GM18508 (cell line): ENCODE measurements around the gene RARG.
A peak's percentile ranks its signal among the peaks of the same experiment; 100 is the strongest.
"Not testable (repeated sequence)": the region's sequence is repeated elsewhere in the genome, so short reads cannot be mapped to it uniquely, and the experiment has no call there.

Experiments used
- ATAC-seq: cut with Tn5 transposase; IDR thresholded peaks from one replicate; pipeline ENCODE4 v1.9.1; 2021; ENCODE audit warnings: moderate number of reproducible peaks; ENCODE audit not compliant: insufficient read depth, unreplicated experiment

RARG gene

DNA sequence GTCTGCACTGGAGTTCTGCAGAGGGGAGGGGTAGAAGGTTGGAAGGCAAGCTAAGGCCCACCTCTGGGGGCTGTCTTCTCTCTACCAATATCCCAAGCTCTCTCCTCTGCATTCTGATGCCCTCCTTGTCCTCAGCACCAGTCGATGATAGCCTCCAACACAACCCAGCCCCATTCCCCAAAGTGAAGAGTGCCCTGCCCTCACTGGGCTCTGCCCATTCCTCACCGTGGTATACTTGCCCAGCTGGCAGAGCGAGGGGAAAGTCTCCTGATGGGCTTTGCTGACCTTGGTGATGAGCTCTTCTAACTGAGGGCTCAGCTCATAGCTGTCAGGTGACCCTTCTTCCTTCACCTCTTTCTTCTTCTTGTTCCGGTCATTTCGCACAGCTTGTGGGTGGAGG is 17.8 kb downstream of the RARG start:
- ATAC-seq, result no peak

DNA sequence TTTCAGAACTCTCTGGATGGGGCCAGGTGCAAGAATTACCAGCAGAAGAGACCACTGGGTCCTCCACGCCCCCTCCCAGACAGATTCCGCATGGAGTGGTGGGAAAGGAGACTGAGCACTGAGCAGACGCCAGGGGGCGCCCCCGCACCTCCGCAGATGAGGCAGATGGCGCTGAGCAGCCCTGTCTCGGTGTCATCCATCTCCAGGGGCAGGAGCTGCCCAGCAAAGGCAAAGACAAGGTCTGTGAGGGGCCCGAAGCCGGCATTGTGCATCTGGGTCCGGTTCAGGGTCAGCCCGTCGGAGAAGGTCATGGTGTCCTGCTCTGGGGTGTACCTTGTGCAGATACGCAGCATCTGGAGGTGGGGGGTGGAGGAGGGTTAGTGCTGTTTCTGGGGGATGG is 18.7 kb downstream of the RARG start:
- ATAC-seq, result no peak

DNA sequence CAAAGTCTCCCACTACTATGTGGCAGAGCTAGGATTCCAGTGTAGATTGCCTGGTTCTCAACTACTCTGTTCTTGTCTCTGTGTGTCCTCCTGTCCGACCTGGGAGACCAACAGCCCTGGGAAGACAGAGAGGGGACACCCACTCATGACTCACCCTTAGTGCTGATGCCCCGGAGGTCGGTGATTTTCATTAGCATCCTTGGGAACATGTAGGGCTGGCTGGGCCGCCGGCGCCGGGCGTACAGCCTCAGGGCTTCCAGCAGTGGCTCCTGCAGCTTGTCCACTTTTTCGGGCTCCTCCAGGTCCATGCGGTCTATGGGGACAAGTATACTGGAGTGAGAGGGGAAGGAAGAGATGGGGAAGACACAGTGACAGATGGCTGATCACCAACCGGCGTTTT is 19.1 kb downstream of the RARG start:
- ATAC-seq, result no peak

DNA sequence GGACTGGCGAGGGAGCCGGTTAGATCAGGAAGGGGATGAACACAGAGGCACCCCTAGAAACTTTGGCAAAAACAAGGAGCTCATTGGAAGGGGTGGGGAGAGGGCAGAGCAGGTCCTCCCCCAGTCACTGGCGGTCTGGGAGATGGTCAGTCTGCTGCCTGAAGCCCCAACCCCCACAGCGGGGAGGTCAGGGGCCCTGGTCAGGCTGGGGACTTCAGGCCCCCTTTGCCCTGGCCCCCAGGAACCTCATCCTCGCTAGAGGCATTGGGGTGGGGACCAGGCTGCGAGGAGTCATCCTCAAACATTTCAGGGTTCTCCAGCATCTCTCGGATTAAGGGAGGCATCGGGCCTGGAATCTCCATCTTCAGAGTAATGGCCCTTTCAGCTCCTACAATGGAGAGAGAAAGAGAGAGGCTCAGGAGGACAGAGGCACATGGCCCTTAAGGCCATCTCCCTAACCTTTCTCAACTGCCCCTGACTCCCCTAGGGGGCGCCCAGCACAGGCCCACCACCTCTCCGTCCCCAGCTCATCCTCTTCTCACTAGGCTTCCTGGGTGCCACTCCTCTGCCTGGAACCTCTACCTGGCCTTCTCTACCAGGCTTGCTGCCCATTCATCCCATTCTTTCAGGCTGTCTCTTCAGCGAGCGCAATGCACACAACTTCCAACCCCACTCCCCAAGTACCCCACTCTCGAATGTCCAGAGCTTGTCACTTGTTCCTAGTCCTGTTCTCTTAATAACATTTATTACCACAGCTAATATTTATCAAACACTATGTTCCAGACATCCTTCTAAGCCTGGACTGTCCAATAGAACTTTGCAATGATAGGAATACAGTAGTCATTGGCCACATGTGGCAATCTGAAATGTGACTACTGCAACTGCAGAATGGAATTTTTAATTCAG is 20.3 kb downstream of the RARG start:
- no peak for ATAC-seq

DNA sequence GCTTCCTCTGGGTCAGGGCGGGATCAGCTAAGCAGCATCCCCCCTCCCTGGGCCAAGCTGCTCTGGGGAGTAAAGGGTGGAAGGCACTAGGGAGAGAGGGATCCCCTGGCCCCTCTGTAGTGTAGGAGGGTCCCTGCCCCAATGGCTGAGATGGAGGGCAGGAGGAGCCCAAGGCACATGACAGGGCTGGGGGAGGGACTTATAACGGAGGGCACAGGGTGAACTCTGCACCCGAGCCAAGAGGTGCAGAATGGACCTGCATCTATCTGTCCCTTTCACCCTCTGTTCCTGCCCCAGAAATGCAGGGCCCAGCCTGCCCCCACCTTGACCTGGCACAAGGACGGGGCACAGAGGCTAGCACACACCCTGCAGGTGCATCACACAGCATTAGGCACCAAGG is 21.2 kb downstream of the RARG start:
- ATAC-seq, result no peak

DNA sequence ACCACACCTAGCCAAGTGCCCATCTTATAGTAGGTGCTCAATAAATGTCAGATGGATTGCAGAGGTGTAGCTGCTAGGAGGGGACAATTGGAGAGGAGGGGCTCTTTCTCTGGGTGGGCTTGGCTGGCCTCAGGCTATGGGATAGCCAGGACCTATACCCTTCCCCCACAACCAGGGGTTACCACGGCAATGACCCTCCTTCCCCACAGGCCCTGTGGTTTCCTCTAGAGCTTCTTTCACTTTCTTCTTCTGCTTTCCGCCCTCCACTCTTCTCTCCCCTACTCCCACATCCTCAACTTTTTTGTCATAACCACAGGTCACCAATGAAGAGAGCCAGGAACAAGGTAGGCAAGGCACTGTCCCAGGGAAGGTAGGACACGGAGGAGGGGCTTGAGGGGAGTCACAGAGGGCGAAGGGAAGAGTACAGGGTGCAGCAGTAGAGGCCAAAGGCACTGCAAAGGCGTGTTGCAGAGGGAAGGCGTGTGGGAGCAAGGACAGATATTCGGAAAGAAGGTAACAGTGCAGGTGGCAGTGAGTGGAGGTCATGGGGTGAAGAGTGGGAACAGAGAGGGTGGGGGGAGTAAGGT is 23.0 kb downstream of the RARG start:
- no peak for ATAC-seq

DNA sequence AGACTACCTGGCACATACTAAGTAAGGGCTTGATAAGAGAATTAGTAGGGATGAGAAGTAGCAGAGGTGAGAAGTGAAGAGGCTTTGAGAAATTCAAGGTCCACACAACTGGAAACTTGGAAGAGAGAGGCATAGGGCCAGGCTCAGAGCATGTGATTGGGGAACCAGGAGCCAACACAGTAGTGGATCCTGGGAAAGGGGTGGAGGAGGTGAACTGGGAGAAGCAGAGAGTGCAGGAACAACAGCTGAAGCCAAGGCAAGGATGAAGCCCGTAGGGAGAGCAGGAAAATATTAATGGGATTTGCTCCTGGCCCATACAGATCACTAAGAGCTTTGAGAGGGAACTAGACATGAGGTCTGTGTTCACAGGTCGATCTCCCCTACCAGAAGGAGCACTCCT is 23.6 kb downstream of the RARG start:
- ATAC-seq, result no peak

DNA sequence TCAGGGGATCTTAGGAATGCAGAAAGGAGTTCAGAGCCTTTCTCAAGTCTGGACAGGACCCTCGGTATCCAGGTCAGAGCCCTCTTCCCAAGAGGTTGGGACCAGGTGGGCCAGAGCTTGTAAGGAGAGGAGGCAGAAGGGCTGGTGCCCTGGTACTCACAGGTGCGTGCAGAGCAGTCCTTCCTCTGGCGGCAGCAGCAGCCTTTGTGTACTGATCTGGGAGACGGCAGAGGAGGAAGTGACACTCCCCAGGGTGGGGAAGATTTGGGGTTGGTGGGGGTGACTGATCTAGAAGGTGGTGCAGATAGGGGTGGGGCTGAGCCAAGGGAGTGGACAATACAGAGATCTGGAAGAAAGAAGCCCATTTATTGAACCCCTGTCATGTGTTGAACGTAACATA is 25.0 kb downstream of the RARG start, which contains the start of gene ITGB7:
Gene ITGB7 (minus strand): TSS at position 210 of the 400 bp plus-strand sequence. CDS start 6,808 bp downstream, outside the sequence.
- ATAC-seq, result no peak

DNA sequence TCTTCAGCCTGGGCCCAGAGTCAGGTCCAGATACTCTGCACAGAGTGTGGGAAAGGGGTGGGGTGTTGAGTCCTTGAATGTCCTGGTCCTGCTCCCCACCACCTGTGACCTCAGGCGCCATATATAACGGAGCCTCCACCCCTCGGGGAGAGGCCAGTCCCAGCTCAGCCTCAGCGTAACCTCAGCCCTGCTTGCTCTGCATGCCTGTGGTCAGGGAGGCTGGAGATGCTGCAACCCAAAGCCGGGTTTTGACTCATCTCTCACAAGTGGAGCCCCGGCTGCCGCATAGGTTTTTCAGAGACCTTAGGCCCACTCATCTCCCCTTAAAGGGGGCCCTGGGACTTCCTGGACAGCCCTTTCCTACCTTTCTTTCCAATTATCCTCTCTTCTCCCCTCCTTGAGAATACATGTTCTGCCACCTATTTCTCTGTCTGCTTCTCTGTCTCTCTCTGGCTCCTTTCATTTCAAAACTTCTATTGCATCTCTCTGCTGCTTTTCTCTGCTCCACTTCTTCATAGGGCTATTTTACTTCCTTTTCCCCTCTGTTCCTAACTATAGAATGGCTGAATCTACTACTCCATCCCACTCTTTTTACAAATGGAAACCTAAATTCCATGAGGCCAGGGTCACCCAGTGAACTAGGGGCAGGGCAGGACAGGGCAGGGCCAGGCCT is 26.1 kb downstream of the RARG start:
- peak; percentile 36 for ATAC-seq

DNA sequence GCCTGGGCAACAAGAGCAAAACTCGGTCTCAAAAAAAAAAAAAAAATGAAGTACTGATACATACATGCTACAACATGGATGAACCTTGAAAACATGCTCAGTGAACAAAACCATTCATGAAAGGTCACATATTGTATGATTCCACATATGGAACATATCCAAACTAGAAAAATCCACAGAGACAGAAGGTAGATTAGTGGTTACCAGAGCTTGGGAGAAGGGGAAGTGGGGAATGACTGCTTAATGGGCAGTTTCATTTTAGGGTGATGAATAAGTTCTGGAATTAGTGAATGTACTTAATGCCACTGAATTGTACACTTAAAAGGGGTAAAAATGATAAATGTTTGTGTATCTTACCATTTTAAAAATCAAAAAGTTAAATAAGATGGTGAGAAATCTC is 27.7 kb downstream of the RARG start:
- no peak for ATAC-seq

DNA sequence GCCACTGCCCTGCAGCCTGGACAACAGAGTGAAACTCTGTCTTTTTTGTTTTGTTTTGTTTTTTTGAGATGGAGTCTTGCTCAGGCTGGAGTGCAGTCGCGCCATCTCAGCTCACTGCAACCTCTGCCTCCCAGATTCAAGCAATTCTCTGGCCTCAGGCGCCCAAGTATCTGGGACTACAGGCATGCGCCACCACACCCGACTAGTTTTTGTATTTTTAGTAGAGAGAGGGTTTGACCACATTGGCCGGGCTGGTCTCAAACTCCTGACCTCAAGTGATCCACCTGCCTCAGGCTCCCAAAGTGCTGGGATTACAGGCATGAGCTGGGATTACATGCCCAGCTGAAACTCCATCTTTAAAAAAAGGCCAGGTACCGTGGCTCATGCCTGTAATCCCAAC is 29.7 kb downstream of the RARG start:
- not testable (repeated sequence) for ATAC-seq

DNA sequence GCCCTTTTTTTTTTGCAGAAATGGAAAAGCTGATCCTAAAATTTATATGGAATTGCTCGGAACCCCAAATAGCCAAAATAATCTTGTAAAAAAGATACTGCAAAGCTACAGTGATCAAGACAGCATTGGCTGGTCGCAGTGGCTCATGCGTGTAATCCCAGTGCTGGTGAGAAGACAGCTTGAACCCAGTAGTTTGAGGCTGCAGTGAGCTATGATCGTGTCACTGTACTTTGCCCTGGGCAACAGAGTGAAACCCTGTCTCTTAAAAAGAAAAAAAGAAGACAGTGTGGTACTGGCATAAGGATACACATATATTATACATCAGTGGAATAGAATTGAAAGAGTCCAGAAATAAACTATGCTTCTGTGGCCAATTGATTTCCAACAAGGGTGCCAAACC is 30.4 kb downstream of the RARG start:
- ATAC-seq, result no peak

DNA sequence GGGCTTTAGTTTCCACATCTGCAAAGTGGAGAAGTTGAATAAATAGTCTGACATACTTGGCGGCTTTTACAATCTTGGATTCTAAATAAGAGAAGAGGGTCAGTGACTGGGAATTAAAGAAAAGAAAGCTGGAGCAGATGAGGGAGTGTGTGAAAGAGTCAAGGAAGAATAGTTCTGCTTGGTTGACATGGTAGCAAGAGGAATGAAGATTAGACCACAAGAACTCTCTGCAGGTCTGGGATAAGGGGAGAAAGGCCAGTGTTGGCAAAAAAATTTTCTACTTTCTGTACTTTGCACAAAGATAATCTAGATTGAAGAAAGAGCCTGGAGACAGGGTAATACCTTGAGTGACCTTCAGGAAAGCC is 30.9 kb downstream of the RARG start:
- ATAC-seq, result no peak

DNA sequence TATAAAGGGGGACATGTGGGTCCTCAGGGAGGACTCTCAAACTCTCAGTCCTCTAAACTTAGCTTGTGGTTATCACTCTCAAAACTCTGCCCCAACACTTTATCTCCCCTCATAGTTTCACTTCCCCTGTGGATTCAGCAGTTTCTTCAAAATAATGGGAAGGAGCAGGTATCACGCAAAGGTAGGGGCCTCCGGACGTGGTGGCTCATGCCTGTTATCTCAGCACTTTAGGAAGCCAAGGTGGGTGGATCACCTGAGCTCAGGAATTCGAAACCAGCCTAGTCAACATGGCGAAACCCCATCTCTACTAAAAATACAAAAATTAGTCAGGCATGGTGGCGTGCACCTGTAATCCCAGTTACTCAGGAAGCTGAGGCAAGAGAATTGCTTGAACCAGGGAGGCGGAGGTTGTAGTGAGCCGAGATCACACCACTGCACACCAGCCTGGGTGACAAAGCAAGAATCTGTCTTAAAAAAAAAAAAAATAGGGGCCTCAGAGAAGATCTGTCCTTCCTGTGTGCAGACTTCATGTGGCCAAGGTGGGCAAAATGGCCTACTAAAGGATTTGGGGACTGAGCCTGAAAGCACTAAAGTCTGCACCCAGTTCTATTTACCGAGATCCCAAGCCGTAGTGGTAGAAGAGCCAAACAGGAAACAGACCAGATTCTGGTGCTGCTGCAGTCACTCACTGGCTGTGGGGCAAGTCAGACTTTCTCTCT is 31.4 kb downstream of the RARG start:
- no peak for ATAC-seq

DNA sequence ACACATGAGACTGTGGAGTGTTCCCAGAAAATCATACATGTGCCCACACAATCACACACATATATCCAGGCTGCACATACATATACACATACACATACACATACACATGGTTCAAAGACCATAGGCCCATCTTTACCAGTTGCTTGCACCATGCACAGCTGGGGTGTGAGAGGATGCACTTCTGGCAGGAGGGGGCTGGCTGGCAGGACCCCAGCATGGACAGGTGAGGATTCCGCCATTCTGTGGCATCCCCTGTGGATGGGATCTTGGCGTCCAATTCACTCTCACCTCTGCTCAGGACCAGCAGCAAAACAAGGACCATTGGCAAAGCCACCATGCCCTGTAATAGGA is 31.9 kb downstream of the RARG start:
- ATAC-seq, result no peak

DNA sequence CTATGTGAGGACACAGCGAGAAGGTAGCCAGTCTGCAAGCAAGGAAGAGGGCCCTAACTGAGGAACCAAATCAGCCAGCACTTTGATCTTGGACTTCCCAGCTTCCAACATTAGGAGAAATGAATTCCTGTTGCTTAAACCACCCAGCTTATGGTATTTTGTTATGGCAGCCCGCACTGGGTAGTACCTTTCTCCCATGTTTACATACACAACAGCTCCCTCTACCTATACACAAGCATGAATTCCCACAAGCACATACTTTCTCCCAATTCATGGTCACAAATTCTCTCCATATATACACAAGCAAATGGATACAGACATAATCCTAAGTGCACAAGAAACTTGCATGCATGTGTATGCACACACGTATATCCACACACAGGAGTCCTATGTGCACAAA is 32.3 kb downstream of the RARG start:
- ATAC-seq, result no peak

DNA sequence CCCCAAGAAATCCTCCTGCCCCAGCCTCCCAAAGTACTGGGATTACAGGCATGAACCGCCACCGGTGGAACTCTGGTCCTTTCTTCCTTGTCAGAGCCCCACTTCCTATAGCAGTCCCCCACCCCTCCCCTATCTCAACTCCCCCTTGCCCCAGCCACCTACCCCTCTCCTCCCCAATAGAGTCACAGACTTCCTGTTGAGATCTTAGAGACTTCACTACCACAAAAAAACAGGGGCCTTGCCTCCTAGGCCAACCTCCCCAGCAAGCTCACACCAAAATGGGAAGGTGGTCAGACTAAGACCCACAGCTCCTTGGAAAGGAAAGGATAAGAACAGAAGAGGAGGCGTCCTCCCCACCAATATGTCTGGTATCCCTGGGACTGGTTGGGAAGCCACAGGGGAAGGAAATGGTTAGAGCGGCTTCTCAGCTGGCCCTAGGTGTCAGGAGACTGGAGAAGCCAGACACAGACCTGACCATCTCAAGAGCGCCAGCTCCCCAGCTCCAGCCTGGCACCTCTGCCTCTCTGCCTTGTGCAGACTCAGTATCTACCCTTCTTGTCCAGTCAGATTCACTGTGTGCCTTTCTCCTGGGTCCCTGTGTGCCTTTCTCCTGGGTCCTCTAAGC is 33.4 kb downstream of the RARG start:
- no peak for ATAC-seq

DNA sequence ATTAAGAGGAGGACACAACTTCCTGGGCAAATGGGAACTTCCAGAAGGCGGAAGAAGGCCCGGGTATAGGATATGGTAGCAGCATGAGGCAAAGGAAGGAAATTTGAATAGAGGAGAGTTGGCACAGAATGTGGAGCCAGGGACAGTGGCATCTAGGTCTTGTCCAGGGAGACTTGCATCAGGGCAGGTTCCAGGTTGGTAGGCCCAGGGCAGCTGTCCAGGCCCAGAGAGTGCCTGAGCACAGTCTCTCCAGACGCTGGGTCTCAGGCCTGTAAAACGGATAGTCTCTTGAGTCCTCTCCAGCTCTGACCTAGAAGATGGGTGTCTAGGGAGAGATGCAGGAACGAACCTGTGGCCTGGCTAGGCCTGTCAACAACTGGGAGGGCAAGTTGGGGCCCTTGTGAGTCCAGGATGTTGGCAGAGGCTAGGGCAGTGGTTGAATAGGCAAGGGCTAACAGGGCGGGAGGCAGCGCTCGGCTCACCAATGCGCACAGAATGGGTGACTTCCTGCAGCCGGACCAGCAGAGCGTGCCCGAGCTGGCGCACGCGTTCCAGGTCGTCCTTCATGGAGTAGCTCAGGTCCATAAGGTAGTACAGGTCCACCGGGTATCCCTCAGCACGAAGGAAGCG is 34.9 kb downstream of the RARG start:
- no peak for ATAC-seq

DNA sequence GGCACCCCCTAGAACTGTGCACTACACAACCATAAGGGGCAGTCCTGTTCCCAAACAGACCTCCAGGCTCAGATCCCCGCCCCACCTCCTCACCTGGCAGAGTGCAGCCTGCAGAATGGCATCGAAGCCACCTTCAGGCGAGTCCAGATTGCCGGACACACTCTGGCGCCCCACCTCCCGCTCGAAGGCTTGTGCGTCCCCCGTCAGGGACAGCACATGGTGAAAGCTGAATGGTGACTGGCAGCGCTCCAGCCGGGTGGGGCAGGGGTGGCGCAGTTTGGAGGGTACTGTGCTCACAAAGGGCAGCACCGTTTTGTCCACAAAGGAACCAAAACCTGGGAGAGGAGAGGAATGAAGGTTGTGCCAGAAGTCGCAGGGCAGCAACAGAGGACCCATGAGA is 35.5 kb downstream of the RARG start:
- ATAC-seq, result no peak
